MCF 10A (cell line): Measurements from ENCODE around the gene HHIPL1. TPM values are rescaled to one million over a fixed set of nuclear protein-coding genes. Genes with fewer than 3 reads are reported as not detected.

Experiments used
- BruUV-seq: library from RNA; stranded (reverse); fragments of 400-500 nt; replicated peaks from 2 replicates; lab custom pipeline; 2021; lab: Mats Ljungman, UMichigan
- CTCF ChIA-PET: fragments of 300-600 bp; sonication (Branson Sonifier 250); formaldehyde crosslinking; extraction: SDS; loops from one replicate; lab custom pipeline; 2021; ENCODE audit warnings: antibody characterized with exemption, inconsistent platforms; lab: Yijun Ruan, JAX
- POLR2A ChIA-PET: fragments of 300-600, 350-650 bp; sonication (Branson Sonifier 250); formaldehyde crosslinking; extraction: SDS; loops from one replicate; lab custom pipeline; 2020; ENCODE audit warnings: antibody characterized with exemption, inconsistent platforms; lab: Yijun Ruan, JAX
- DNase-seq: peaks from one replicate; pipeline ENCODE4 v3.0.0-alpha.2; 2018; ENCODE audit not compliant: unreplicated experiment
- H3K27ac Mint-ChIP-seq: one replicate; pipeline ENCODE4 v1.8.0; 2022; ENCODE audit warnings: mild to moderate bottlenecking, low read depth, mixed read lengths; ENCODE audit not compliant: unreplicated experiment
- H3K27me3 Mint-ChIP-seq: one replicate; pipeline ENCODE4 v1.8.0; 2022; ENCODE audit warnings: mixed read lengths; ENCODE audit not compliant: insufficient read depth, unreplicated experiment
- H3K36me3 Mint-ChIP-seq: one replicate; pipeline ENCODE4 v1.8.0; 2022; ENCODE audit warnings: mild to moderate bottlenecking, moderate library complexity, mixed read lengths; ENCODE audit not compliant: insufficient read depth, unreplicated experiment
- H3K4me1 Mint-ChIP-seq: one replicate; pipeline ENCODE4 v1.8.0; 2022; ENCODE audit warnings: mixed read lengths; ENCODE audit not compliant: insufficient read depth, unreplicated experiment
- H3K4me3 Mint-ChIP-seq: one replicate; pipeline ENCODE4 v1.8.0; 2022; ENCODE audit warnings: mild to moderate bottlenecking, moderate library complexity, mixed read lengths; ENCODE audit not compliant: unreplicated experiment
- H3K9me3 Mint-ChIP-seq: one replicate; pipeline ENCODE4 v1.8.0; 2022; ENCODE audit warnings: mixed read lengths; ENCODE audit not compliant: unreplicated experiment
- CTCF ChIP-seq: fragments of 200-600 bp; IDR thresholded peaks from one replicate; pipeline ENCODE4 v1.8.0; 2022; ENCODE audit warnings: antibody characterized with exemption, mild to moderate bottlenecking; ENCODE audit not compliant: unreplicated experiment
- intact Hi-C: fragments of 100-400 bp; cut with micrococcal nuclease; formaldehyde crosslinking; loops from 2 replicates; pipeline ENCODE4 v1.14.1; 2022
- total RNA-seq: library from RNA; stranded (reverse); gene quantifications from 2 replicates; pipeline ENCODE4 v1.2.3, GENCODE V29; 2022

HHIPL1 gene
- total RNA-seq, 1 experiment from 2014 or later = not detected

DNA sequence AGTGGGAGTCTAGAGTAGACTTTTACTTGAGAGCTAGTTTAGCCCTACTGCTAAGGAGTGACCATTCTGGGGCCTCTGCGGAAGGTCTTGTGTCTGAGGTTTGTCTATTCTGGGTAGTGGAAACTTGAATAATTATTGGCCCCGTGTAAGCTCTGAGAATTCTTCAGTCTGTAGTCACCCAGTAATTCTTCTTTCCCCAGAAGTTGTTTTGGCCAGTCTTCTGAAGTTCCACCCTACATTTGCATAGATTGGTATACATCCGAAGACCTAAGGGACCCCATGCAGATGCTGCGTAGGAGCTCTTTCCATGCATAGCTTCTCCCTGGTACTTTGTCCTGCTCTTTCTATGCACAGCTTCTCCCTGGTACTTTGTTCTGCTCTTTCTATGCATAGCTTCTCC, 52.0 kb downstream of the HHIPL1 start:
- H3K27ac Mint-ChIP-seq = no peak overlapping the region
- no peak for DNase-seq
- H3K4me1 Mint-ChIP-seq = no peaks in the 10 kb centered on the region
- peaks cover 6% of the 10 kb centered on the region for H3K36me3 Mint-ChIP-seq
- H3K27me3 Mint-ChIP-seq = peaks cover 42% of the 10 kb centered on the region
- H3K4me3 Mint-ChIP-seq = no peak overlapping the region
- no peaks in the 10 kb centered on the region for H3K9me3 Mint-ChIP-seq
- intact Hi-C loops = no loop called here
- ChIA-PET CTCF (interaction anchor here (1.1 kb wide), 1 partner anchor 9 kb away, joined by 4 read pairs; no protein-coding TSS in a partner anchor), POLR2A (no interaction called here)
- BruUV-seq = no TSS peak
- no peak for TF ChIP-seq CTCF

- ChIA-PET POLR2A (no interaction called here), CTCF (no interaction called here)
- no TSS peak for BruUV-seq
- Mint-ChIP-seq H3K27me3 (peaks cover 42% of the 10 kb centered on the region), H3K27ac (no peak overlapping the region), H3K4me1 (no peaks in the 10 kb centered on the region), H3K4me3 (no peak overlapping the region), H3K9me3 (peaks cover 4% of the 10 kb centered on the region), H3K36me3 (peaks cover 6% of the 10 kb centered on the region)
- no peak for TF ChIP-seq CTCF
- DNase-seq = no peak
- intact Hi-C loops = no loop called here
Observed at GRCh38 chr14:99698236-99698635, 53.3 kb downstream of the HHIPL1 start.

- H3K9me3 Mint-ChIP-seq = peaks cover 8% of the 10 kb centered on the region
- POLR2A ChIA-PET = no interaction called here
- TF ChIP-seq CTCF = no peak
- BruUV-seq = no TSS peak
- H3K4me1 Mint-ChIP-seq = no peaks in the 10 kb centered on the region
- H3K27ac Mint-ChIP-seq = no peak overlapping the region
- no peak for DNase-seq
- no peak overlapping the region for H3K4me3 Mint-ChIP-seq
- H3K27me3 Mint-ChIP-seq = peaks cover 42% of the 10 kb centered on the region
- intact Hi-C loops = no loop called here
- H3K36me3 Mint-ChIP-seq = peaks cover 6% of the 10 kb centered on the region
- CTCF ChIA-PET = interaction anchor here (0.5 kb wide), 1 partner anchor 110 kb away, joined by 4 read pairs; no protein-coding TSS in a partner anchor
Observed at GRCh38 chr14:99698642-99699041, 53.7 kb downstream of the HHIPL1 start.

DNA sequence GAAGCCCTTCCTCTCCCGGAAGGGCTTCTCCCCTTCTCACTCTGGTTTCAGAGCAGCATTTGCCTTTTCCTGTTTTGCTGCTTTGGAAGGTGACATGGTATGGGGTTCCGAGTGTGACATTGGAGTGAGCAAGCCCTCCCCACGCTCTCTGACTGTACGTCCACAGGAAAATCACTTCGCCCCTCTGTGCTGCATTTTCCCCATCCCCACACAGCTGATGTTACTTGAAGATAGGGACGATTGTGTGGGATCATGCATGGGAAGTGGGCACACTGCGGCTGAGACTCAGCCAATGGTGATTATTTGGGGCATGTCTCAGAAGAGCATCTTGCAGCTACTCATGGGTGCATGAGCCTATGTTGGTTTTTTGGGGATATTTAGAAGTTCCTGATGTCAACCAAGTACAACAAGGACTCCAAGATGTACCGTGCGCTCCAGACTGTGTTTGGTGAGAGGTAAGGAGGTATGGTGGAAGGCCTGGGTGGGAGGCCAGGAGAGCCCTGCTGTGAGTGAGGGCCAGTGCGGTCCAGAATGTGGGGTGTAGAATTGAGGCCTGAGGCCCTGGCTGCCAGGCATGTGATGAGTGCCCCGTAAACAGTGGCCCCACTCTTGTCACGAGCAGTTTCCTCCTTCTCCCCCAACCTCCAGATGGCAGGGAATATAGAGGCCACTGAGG, 54.3 kb downstream of the HHIPL1 start:
- Mint-ChIP-seq H3K4me3 (no peak overlapping the region), H3K27ac (no peak overlapping the region), H3K36me3 (peaks cover 6% of the 10 kb centered on the region), H3K27me3 (peaks cover 37% of the 10 kb centered on the region), H3K9me3 (peaks cover 9% of the 10 kb centered on the region), H3K4me1 (no peaks in the 10 kb centered on the region)
- ChIA-PET CTCF (interaction anchor here (0.5 to 1.5 kb wide), 3 partner anchors 11 to 587 kb away, joined by 3 to 7 read pairs (median 4); no protein-coding TSS in a partner anchor), POLR2A (no interaction called here)
- intact Hi-C loops = no loop called here
- no peak for DNase-seq
- TF ChIP-seq CTCF = no peak
- BruUV-seq = no TSS peak
